K562 (cell line): ENCODE results near the gene SVIL. TPM values are rescaled to one million over a fixed set of nuclear protein-coding genes. Genes with fewer than 3 reads are reported as not detected.

Source experiments
- CHD4 ChIP-seq: fragments of 200-600 bp; sonication (generic); IDR thresholded peaks from 3 replicates; pipeline ENCODE4 v1.6.1; 2012; ENCODE audit warnings: low read depth, mild to moderate bottlenecking, mixed read lengths, low read length, inconsistent platforms; ENCODE audit not compliant: insufficient read depth, insufficient replicate concordance, poor library complexity, severe bottlenecking
- DACH1 ChIP-seq: fragments of 450-650 bp; IDR thresholded peaks from 2 replicates; pipeline ENCODE4 v1.6.1; 2018; ENCODE audit not compliant: partially characterized antibody
- DEAF1 ChIP-seq: fragments of 450-650 bp; formaldehyde crosslinking; IDR thresholded peaks from 2 replicates; pipeline ENCODE4 v1.4.0; 2020; ENCODE audit warnings: mild to moderate bottlenecking, moderate library complexity
- ELF1 ChIP-seq: fragments of 200-800 bp; sonication (Bioruptor generic); IDR thresholded peaks from 2 replicates; pipeline ENCODE4 v1.6.1; 2016; ENCODE audit warnings: missing genetic modification characterization, missing compliant biosample characterization
- FOXA3 ChIP-seq, 2 experiments: fragments of 450-650 bp in 1 of 2; sonication (generic) in 1 of 2; formaldehyde crosslinking; IDR thresholded peaks in 1 of 2; conservative IDR thresholded peaks in 1 of 2; 2 replicates each; pipeline versions ENCODE4 v1.4.0 to v1.8.0; 2020 to 2022; ENCODE audit warnings: mild to moderate bottlenecking in 2 of 2, missing genetic modification reagents in 1 of 2
- RBM34 ChIP-seq: fragments of 200-400 bp; formaldehyde crosslinking; IDR thresholded peaks from 2 replicates; pipeline ENCODE4 v1.6.1; 2018; ENCODE audit warnings: low read length, borderline replicate concordance; ENCODE audit not compliant: insufficient read depth
- RCOR1 ChIP-seq, 2 experiments: IDR thresholded peaks; 2 replicates each; pipeline ENCODE4 v1.6.1; 2012; ENCODE audit warnings: low read depth in 2 of 2, low read length in 2 of 2, borderline replicate concordance in 1 of 2, improper control_type of control experiment in 1 of 2
- TAF15 ChIP-seq: fragments of 200-400 bp; formaldehyde crosslinking; IDR thresholded peaks from 2 replicates; pipeline ENCODE4 v1.6.1; 2017; ENCODE audit warnings: mild to moderate bottlenecking, low read depth, low read length, moderate library complexity
- ZNF212 ChIP-seq: fragments of 450-650 bp; formaldehyde crosslinking; IDR thresholded peaks from 2 replicates; pipeline ENCODE4 v1.4.0; 2020; ENCODE audit warnings: mild to moderate bottlenecking
- ZNF239 ChIP-seq: fragments of 250-450 bp; sonication (Bioruptor Pico); IDR thresholded peaks from 2 replicates; pipeline ENCODE4 v1.4.0; 2020; ENCODE audit warnings: mild to moderate bottlenecking
- polyA plus RNA-seq, 8 experiments: library from polyadenylated mRNA; depleted of rRNA in 4 of 8; stranded (reverse) in 5 of 8; unstranded in 3 of 8; fragments of >200 nt; fragmentation: Nextera tagmentation in 2 of 8; fragmentation: Illumina TruSeq in 1 of 8; extraction: Ambion mirVana in 2 of 8; extraction: Trizol in 1 of 8; gene quantifications; 2 replicates each; pipeline versions ENCODE4 v1.2.1 to v1.2.3, GENCODE V29; 2011 to 2014; ENCODE audit warnings: inconsistent platforms in 1 of 8, missing spikeins in 1 of 8
- total RNA-seq, 7 experiments: library from RNA; depleted of rRNA in 6 of 7; stranded (reverse); fragments of >200 nt in 6 of 7; fragmentation: Illumina TruSeq in 2 of 7; extraction: Trizol in 2 of 7; gene quantifications; 2 replicates each; pipeline versions ENCODE4 v1.2.1 to v1.2.3, GENCODE V29; 2011 to 2021; ENCODE audit warnings: low replicate concordance in 1 of 7
- TF ChIP-seq, protein P1 (sequence below), 2 experiments: IDR thresholded peaks in 1 of 2; conservative IDR thresholded peaks in 1 of 2; 2 replicates each; pipeline ENCODE4 v1.6.1; 2016; ENCODE audit warnings: low read depth in 2 of 2, mild to moderate bottlenecking in 1 of 2, missing compliant biosample characterization in 1 of 2, missing genetic modification characterization in 1 of 2, moderate library complexity in 1 of 2
- TF ChIP-seq, protein P2 (sequence below): sonication (generic); formaldehyde crosslinking; IDR thresholded peaks from 2 replicates; pipeline ENCODE4 v1.9.0; 2022; ENCODE audit warnings: mild to moderate bottlenecking, missing genetic modification reagents
- TF ChIP-seq, protein P3 (sequence below): sonication (generic); formaldehyde crosslinking; IDR thresholded peaks from 2 replicates; pipeline ENCODE4 v1.8.1; 2023; ENCODE audit warnings: mild to moderate bottlenecking, missing genetic modification reagents

SVIL gene
- total and polyA plus RNA-seq, 9 of the 15 experiments (the other 6 are each of a cell fraction or from before 2014, with no cell fraction given), result under 0.01 to 0.18 (median 0.05) TPM; not detected in 3

GRCh38 chr10:29634105-29634504 lies 666 bp downstream of the SVIL start (continued):
- TF ChIP-seq, protein P1, sequence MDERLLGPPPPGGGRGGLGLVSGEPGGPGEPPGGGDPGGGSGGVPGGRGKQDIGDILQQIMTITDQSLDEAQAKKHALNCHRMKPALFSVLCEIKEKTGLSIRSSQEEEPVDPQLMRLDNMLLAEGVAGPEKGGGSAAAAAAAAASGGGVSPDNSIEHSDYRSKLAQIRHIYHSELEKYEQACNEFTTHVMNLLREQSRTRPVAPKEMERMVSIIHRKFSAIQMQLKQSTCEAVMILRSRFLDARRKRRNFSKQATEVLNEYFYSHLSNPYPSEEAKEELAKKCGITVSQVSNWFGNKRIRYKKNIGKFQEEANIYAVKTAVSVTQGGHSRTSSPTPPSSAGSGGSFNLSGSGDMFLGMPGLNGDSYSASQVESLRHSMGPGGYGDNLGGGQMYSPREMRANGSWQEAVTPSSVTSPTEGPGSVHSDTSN (CRISPR knock-in tag; IDR thresholded peaks at IDR 0.05; ENCODE audit: low read depth), result no peak
- TF ChIP-seq, protein P1 (tag; conservative IDR thresholded peaks at IDR 0.05; ENCODE audit: low read depth), result no peak
- no peak for TF ChIP-seq DACH1
- TF ChIP-seq DEAF1, result no peak
- TF ChIP-seq FOXA3 (CRISPR knock-in tag; conservative IDR thresholded peaks at IDR 0.05 in 1 of 2, IDR thresholded peaks at IDR 0.05 in 1 of 2), result no peak
- no peak for TF ChIP-seq TAF15
- TF ChIP-seq, protein P2, sequence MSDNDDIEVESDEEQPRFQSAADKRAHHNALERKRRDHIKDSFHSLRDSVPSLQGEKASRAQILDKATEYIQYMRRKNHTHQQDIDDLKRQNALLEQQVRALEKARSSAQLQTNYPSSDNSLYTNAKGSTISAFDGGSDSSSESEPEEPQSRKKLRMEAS (CRISPR knock-in tag), result no peak
- no peak for TF ChIP-seq CHD4
- TF ChIP-seq ZNF212, result no peak
- TF ChIP-seq, protein P3, sequence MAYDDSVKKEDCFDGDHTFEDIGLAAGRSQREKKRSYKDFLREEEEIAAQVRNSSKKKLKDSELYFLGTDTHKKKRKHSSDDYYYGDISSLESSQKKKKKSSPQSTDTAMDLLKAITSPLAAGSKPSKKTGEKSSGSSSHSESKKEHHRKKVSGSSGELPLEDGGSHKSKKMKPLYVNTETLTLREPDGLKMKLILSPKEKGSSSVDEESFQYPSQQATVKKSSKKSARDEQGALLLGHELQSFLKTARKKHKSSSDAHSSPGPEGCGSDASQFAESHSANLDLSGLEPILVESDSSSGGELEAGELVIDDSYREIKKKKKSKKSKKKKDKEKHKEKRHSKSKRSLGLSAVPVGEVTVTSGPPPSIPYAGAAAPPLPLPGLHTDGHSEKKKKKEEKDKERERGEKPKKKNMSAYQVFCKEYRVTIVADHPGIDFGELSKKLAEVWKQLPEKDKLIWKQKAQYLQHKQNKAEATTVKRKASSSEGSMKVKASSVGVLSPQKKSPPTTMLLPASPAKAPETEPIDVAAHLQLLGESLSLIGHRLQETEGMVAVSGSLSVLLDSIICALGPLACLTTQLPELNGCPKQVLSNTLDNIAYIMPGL (CRISPR knock-in tag), result no peak
- TF ChIP-seq RCOR1 (IDR thresholded peaks at IDR 0.05; ENCODE audit: borderline replicate concordance in 1 of 2, low read depth in 2 of 2, low read length in 2 of 2), result no peak
- TF ChIP-seq ZNF239 (CRISPR knock-in tag), result no peak
- no peak for TF ChIP-seq RBM34
- TF ChIP-seq ELF1, result no peak
